EL (cell line): Measurements from ENCODE around the gene NDST3.
A peak's percentile ranks its signal among the peaks of the same experiment; 100 is the strongest.

Source experiments
- DNase-seq: peaks from one replicate; pipeline ENCODE4 v3.0.0-alpha.2; 2016

Gene NDST3

DNA sequence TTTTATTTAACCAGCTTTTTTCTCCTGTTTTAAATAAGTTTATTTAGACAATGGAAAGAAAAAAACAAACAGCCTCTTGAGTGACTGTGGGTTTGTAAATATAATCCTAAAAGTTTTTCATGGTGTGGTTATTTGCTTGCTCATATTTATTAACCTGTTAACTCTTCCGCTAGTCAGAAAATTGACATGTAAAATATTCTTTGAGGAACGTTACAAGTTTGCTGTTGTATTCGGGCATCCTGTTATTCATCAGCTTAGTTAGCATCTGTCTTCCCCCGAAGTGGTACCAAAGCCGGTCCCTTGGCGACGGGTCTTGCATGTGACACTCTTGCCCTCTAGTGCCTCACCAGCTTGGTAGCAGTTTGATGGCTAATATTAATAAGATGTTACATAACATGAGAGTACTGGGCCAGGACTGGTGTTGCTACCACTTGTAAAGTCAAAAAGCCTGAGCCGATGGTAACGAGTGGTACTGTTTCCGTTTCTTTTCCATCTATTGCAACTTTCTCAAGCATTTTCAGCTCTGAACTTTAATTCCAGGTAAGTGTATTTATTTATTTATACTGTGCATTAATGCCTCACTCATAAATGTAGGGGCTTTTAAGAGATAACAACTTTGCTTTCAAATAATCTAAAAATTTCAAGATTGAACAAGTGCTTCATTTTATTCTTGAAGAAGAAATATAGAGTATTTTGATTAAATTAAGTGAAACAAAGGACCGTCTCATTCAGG lies at the start of gene NDST3:
Gene NDST3 (plus strand): TSS at position 434 of the 733 bp plus-strand sequence. CDS start 19,425 bp downstream, outside the sequence.
- peak; percentile 47 for DNase-seq

DNA sequence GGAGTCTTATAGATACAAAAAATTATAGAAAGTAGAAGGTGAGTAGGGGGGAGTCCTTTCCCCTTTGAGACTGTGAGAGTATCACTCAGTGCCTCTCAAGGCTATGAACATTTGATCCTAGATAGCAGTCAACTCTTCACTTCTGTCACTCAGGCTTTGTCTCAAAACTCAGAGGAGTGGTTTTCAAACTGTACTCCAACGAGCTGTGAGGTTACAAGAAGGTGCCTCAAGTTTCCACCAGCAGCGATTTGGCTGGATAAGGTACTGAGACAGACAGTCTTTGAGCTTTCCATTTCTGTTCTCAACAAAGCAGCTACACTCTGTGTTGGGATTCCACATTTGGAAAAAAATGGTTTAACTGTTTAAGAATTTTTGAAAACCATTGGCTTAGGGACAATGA lies 48.0 kb upstream of the NDST3 start:
- no peak for DNase-seq

DNA sequence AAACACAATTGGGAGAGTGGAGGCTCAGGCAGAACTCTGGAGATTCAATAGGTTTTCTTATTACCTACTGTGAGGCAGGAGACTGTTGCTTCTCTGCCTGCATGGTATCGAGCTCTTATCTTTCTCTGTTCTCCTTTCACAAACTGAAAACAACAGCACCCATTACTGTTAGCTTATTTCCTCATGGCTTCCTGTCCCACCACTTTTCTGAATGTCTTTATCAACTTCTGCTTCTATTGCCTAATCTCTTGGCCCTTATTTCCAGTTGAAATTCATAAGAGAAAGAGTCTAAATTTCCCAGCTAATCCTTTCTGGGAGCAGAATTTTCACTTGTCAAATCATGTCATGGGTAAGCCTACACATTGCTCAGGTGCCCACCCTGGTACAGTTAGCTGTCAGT lies 46.8 kb upstream of the NDST3 start:
- no peak for DNase-seq

DNA sequence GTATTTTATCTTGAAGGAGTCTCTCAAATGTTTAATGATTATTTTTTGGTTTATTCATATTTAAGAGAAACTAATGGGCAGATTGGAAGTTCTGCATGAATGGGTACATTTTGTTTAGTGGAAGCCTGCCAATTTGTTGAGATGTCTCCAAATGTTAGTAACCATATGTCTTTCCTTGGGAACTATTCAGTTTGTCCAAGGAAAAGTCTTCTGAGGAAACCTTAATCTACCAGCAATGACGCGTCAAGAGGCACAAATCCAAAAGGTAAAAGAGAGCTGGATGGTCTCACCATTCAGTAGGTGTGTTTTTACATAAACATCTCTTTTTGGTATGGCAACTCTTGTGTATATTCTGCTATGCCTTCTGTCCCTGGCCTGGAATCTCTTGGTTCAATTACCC lies 37.4 kb upstream of the NDST3 start:
- DNase-seq = no peak

DNA sequence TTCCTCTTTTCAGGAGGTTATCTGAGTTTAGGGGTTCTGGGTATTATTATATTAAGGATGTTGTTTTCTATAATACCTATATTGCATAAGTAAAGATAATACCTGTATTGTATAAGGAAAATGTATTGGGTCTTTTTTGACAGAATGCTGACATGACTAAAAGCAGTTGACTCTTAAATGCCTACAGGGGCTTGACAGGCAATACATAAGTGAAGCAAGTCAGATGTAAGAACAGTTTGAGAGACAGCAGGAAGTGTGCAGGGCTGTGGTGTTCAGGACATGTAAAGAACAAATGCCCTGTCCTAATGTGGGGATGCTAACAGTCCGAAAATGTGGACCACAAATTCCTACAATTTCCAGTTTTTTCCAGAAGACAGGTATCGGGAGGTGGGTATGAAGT lies 30.2 kb upstream of the NDST3 start:
- DNase-seq = no peak

DNA sequence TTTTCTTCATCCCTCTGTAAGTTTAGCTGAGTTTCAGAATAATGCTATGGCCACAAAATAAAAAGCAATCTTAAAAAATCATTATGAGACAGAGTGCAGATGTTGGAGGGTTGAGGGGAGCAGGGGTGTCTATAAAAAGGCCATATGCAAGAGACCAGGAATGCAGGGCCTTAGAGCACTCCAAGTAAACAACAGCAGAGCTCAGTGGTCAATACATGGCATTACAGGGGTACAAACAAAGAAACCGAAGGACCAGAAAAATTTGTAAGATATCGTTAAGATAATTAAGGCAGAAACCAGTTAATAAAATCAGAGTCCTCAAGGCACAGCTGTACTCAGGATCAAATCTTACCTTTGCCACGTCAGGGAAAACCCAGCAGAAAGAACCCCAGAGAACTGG lies 28.4 kb upstream of the NDST3 start:
- DNase-seq = no peak

DNA sequence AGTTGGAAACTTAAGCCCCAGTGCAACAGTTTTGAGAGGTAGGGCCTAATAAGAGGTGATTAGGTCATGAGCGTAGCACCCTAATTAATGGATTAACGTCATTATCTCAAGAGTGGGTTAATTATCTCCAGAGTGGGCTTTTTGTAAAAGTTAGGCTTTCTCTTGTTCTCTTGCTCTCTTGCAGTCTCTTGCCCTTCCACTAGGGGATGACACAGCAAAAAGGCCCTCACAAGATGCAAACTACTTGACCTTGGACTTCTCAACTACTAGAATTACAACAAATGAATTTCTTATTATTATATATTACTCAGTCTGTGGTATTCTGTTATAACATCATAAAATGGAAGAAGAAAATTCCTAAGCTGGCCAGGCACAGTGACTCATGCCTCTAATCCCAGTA lies 22.1 kb upstream of the NDST3 start:
- DNase-seq = peak; percentile 5

GRCh38 chr4:118014831-118015230 lies 19.5 kb upstream of the NDST3 start:
- no peak for DNase-seq

DNA sequence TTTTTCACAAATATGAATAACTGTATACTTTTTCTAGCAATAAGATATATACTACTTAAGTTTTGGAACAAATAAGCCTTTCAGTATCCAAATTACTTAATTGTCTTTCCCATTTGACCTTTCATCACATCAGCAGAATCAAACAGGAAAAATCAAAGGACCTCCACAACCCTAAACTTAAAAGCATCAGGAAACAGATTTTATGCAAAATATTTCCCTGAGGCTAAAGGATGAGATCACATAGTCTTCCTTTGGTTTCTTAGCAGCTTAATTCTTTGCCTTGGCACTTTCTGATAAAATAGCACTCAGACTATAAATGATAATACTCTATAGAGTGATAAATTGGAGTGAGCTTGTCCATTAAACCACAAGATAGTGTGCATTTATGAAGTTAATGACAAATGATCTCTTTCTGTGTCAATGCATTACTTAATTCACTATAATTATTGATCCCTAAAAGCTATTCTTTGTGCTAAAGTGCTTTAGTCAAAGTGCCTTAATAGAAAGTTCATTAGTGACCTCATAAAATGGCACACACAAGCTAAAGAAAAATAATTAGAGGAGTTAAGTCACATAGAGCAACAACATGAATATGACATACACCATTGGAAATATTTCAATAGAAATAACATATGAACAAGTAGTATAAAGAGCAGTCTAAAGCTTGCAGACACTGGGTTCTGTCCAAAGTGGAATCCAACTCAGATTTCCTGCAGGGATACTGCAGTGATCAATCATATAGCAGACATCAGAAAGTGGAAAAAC lies 15.7 kb upstream of the NDST3 start:
- no peak for DNase-seq

GRCh38 chr4:118026806-118027205 lies 7.5 kb upstream of the NDST3 start:
- DNase-seq = no peak

DNA sequence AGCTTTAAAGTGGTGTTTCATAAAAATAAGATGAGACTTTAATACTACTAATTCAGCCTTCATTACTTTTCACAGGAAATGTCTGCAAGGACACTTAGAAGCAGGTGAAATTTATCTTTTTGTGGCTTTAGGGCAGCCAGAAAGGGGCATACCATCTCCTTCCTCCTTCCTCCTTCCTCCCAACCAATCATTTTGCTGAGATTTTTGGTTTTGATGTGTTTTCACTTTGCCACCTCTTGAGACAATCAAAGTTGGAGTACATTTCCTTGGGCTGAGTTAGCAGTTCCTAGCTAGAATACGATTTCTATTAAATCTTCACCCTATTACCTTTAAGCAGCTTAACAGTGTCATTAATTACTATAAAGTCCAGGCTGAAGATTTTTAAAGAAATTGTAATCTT lies 5.1 kb upstream of the NDST3 start:
- no peak for DNase-seq

- DNase-seq = no peak
Observed at GRCh38 chr4:118032691-118033090, 1.6 kb upstream of the NDST3 start.

DNA sequence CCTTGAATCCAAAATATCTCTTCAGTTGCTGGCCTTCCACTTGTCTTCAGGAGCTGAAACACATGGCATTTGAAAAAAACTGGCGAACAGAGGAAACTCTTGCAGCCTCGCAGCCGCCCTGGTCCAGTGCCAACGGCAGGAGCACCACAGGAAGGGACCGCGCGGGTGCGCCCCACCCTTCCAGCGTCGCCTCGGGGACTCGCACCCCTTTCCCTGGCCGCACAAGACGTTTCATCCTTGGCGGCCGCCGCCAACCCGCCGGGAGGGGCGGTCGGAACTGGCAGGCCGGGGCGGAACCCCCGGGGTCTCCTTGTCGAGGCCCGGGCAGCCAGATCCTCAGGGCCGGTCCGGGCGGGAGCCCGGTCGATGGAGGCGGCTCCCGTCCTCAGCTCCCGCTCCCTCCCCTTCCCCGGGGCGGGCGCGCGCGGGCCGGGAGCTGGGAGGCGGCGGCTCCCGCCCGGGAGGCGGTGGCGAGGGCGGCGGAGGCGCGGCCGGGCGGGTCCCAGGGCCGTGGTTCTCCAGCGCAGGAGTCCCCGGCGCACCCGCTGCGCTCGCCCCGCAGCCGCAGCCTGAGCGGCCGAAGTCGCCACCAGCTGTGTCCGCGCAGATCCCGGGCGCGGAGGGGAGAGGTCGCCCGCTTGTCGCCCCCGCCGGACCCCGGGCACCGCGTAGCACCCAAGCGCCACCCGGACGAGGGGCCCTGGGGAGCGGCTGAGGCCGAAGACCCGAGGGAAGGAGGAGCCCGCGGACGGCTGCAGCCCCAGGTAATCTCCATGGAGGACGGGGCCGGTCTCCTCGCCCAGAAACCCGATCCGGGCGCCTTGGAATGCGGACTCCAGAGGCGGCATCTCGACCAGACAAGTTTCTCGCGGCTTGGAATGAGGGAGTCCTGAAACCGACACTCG lies 886 bp upstream of the NDST3 start:
- DNase-seq = peak; percentile 47

GRCh38 chr4:118035309-118035708 lies 1.0 kb downstream of the NDST3 start:
- no peak for DNase-seq

DNA sequence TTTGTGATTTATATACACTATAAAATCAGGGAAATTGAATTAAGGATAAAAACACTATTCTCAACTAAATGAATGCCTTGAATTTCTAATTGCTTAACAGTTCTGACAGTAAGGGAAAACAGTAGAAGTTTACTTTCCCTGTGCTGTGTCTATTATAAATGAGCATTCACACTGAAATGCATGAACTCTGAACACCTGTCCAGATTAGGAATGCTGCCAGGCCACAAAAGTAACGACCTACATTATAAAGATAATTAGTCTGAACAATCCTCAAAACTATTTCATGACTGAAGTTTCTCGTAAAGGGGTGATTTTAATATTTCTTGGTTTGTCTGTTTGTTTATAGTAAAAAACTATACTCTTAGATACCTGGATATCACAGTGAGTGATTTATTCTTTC lies 2.0 kb downstream of the NDST3 start:
- DNase-seq = no peak

DNA sequence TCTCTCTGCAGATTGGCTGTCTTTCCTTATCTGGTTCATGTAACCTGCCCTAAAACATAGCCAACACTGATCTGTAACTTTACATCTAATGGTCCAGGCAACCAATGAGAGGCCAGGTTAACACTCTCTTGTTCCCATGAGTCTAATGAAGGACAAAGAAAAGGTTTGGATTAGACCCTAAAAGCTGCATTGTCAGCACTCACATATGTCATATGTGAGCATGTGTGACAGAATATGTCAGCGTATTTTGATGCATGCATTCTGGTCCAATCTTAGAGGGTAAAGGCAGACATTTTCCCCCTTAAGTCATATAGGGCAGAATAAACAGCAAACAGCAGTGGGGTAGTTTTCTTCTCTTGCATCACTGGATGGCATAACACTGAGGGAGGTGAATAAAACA lies 3.7 kb downstream of the NDST3 start:
- no peak for DNase-seq

DNA sequence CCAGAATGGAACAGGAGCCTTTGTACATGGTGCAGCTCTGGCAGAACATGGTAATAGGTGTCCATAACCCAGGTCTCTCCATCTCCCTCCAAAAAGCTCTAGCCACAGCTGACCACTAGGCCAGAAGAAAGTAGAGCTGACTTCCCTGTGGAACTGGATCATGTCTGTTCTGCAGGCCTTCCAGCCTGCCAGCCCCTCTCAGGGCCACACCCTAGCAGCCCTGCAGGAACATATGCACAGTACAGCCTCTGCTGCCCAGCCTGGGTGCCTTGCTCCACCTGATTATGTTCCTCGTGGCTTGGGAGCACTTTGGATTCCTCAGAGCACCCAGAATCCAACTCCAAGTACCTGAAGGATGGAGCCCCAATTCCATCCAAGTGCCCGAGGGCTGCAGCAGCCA lies 12.0 kb downstream of the NDST3 start:
- DNase-seq = no peak

DNA sequence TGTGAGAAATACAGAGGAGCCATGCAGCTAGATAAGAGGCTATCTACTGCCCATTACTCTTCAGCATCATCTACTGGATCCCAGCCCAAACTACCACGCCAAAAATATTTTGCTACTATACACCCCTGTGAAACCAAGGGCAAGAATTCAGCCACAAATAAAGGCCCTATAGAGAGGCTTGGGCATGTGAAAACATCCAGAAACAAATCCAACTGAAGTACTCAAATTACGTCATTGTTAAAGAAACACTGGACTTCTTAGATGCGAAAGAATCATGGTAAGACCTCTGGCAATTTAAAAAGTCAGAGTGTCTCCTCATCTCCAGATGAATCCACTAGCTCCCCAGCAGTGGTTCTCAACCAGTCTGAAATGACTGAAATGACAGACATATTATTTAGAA lies 12.8 kb downstream of the NDST3 start:
- no peak for DNase-seq

- DNase-seq = no peak
Observed at GRCh38 chr4:118058955-118059354, 24.7 kb downstream of the NDST3 start.

GRCh38 chr4:118059397-118059796 lies 25.1 kb downstream of the NDST3 start:
- no peak for DNase-seq

- peak; percentile 51 for DNase-seq
Observed at GRCh38 chr4:118076958-118077766, 42.9 kb downstream of the NDST3 start.

DNA sequence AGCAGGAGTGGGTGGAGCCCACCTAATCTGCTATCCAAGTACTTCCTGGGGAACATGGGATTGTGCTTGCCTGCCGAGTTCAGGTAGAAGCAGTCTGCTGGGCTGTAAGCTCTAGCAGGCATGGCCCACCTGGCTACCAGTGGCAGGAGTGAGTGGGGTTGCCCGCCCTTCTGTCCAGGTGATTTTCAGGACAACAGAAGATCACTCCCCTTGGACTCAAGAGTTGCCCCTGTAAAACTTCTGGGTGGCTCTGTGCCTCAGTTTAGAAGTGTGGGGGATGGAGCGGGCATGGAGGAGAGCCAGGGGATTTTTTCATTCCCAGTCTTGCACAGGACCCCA lies 43.5 kb downstream of the NDST3 start:
- no peak for DNase-seq

GRCh38 chr4:118081434-118081833 lies 47.1 kb downstream of the NDST3 start:
- no peak for DNase-seq
